GM19468 (cell line): ENCODE results near the gene HMX1.

Experiments used
- ATAC-seq: cut with Tn5 transposase; IDR thresholded peaks from one replicate; pipeline ENCODE4 v1.9.1; 2021; ENCODE audit warnings: mild to moderate bottlenecking, moderate library complexity, moderate number of reproducible peaks; ENCODE audit not compliant: unreplicated experiment; ENCODE audit errors: extremely low read depth

The HMX1 gene

DNA sequence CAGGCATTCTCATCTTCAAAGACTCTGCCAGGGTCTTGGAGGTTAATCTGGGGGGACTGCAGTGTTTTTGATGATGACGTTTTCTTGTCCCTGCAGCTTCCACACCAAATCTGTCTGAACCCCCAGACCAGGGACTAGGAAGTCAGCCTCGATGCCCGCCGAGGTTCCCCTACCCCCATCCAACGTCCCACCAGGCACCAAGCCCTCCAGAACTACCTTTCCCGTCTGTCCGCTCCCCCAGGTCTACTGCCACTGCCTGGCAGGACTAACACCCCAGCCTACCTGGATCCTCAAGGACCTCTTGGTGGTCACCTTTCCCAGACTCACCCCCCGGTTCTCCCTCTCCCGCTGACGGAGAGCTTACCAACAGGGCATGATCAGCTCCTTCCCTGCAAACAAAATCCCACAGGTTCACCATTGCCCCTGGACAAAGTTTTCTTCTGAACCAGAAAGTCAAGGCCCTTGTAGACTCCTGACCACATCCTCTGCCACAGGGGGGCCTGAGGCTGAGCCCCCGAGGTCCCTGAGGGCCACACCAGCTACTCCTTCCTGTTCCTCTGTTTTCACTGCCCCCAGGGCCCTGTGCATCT lies 40.9 kb downstream of the HMX1 start:
- ATAC-seq: no peak

DNA sequence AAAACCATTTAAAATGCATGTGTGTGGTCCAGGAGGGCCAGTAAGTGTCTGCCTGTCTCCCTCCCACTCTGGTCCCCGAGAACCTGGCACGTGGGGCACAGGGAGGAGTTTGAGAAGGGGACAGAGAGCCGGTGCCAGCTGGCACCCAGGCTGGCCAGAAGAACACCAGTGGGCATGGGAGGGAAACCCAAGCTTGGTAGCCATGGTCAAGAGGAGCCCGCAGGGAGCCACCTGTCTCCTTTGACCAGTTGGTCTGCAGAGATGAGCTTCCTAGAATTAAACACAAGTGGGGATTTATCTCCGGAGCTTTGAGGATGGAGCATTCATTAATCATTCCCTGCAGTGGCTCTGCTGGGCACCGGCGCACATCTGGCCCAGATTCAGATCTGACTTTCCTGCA lies 41.6 kb downstream of the HMX1 start:
- no peak for ATAC-seq

DNA sequence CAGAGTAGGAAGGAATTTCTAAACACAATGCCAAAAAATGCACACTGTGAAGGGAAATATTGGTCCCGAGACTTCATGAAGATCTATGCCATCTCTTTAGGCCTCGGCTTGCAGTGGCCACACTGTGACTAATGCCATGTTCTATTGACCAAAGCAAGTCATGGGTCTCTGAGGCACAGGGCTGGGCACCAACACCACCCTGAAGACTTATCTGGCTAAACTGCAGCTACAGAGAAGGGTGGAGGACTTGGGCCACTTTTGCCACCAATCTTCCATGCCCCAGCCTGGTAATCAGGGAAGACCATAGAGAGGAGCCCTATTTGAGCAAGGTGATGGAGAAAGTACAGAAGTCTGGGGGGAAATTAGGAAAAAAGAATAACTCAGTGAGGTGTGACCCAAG lies 42.1 kb downstream of the HMX1 start:
- no peak for ATAC-seq

DNA sequence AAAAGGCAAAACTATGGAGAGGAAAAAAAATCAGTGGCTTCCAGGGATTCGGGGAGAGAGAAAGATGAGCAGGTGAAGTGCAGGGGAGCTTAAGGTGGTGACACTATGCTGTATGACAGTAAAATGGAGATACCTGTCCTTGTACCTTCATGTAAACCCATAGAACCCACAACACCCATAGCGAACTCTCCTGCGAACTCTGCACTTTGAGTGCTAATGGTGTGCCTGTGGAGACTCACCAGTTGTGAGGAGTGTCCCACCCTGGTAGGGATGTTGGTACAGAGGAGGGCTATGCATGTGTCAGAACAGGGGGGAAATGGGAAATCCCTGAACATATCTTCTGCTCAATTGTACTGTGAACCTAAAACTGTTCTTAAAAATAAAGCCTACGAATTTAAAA lies 42.8 kb downstream of the HMX1 start:
- no peak for ATAC-seq

DNA sequence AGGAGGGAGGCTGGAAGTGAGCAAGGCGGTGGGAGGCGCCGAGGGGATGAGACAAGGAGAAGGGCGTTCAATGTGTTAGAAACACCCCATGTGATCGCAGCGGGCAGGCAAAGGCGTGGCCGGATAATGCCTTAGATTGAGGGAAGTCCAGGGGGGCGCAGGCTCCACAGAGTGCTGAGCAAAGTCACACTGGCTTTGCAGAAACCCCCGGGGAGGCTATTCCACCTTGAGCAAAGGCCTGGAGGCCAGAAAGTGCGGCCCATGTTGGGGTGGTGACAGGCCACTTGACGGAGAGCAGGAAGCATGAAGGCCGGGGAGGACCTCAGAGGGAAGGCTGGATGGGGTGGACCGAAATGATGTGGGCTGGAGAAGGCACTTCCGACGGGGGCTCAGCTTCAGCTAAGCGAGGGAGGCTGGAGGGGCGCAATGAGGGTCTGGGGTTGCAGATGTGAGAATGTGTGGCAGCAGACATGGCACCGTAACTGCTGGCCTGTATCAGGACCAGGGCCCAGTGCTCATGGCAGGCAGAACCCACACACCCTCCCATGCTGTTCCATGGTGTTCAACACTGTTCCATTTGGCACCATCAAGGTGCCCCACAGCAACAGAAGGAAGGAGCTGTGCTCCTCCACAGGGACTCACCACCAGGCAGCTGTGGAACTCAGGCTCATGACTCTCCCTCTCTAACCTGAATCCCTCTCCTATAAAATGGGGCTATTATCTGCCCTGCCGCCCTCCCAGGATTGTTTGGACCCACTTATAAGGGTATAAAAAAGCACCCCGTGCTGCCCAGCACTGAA lies 50.3 kb downstream of the HMX1 start:
- ATAC-seq: no peak

DNA sequence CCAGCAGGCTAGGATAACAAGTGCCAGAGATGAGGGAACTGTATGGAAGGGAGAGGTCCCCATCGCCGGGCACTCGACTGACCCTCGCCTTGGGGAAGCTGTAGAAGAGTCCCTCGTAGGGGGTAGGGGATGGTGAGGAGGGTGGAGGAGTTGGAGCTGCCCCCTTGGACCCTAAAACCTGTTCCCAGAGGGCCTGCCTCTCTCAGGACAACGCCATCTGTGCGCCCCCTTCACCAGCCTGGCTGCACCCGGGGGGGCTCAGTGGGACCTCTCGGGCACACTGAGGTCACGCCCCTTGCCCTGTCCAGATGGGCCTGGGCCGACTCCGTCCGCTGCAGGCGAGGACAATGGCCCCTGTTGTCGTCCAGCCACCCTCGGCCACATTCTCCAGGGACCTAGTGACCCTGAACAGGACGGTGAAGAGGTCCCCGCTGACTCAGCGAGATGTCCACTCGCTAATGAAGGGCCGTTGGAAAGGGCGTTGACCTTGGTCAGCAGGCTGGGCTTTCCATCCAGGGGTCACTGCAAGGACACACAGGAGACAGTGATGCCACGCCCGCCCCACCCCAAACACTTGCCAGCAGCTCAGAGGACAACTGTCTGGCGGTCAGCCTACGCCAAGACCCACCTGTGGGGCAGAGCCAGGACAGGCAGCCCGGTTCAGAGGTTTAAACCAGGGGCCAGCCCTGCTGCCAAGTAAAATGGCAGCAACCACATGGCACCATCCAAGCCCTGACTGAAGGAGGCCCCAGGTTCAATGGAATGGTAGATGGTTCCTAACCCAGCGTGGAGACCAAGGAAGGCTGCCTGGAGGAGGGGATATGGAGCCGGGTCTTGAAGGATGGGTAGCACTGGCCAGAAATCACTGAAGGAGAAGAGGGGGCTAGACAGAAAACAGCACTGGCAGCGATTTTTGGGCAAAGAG lies 51.2 kb downstream of the HMX1 start:
- ATAC-seq: no peak

DNA sequence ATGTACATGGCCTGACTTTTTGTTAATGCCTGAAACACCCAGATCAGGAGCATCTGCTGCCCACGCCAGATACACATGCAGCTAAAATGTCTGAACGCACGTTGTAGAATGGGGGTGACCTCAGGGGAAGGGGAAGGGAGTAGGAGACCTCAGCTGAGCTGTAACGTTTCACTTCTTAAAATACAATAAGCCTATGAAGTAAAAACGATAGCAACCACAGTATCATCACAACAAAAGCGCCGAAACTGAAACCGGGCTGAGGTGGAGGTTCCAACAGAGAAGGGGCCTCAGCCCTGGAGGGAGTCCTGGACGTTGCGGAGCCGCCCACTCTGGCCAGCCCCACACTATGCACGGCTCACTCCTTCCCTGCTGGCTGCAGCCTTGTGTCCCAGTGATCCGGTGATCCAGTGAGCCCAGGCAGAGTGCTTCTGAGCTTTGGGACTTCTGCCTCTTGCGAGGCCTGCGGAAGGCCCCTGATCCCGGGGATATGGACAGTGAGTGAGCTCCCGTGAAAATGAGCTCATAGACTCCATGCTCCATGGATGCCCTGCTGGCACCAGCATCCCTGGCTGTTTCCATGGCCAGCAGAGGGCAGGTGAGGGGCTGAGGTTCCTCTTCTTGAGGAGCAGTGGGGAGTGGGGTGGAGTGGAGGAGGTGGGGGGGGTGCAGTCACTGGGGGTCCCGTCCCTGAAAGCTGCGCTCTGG lies 52.0 kb downstream of the HMX1 start:
- ATAC-seq: no peak

DNA sequence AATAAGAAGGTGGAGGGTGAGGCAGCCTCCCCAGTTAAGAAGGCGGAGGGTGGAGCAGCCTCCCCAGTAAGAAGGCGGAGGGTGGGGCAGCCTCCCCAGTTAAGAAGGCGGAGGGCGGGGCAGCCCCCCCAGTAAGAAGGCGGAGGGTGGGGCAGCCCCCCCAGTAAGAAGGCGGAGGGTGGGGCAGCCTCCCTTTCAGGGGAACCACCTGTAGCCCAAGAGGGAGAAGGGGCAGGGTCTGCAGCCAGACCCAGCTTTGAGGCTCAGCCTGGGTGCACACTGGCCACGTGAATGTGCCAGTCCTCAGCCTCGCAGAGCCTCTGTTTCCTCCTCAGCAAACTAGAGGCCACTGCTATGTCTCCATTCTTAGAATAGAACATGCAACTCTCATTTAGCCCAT lies 52.6 kb downstream of the HMX1 start:
- no peak for ATAC-seq

DNA sequence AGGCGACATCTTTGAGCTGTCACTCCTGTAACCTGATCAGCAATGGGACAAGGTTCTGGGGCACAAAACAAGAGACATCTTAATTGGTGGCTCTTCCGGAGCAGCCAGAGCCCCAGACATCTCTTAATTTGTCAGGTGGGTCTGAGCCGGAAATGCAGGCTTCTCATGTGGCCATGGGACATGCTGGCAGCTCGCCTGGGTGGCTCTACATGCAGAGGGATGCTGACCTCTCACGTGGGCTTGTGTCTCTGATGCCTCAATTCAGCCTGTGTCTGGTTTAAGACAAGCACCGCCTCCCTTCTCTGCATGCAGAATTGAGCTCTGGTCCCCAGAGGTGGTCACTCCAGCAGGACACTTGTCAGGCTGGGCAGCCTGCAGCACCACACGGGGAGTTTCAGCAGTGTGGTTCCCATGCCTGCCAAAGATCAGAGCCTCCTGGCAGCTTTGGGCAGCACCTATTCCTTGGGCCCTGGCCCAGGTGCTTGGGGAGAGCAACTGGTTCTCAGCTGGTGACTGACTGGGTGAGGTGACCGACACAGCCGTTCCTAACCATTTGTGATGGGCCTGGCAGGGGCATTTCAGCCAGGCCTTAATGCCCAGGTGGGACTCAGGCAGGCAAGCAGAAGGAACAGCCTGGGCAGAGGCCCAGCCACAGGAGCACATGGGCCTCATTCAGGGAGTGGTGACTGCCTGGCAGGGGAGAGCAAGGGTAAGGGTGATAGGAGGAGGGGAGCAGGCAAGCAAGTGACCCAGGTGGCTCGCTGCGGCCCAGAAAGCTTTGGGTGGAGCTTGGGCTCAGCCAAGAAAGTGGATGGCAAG lies 53.4 kb downstream of the HMX1 start:
- no peak for ATAC-seq

DNA sequence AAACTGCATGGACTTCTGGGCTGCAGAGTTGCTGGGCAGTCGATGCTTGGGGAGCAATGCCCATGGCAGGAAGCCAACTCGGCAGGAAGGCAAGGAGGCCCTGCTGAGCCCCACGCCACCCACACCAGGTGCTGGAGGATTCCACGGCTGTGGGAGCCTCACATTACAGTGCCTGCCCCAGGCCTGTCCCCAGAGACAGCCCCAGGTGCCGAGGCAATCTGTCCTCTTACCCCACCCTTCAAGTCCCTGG lies 53.9 kb downstream of the HMX1 start:
- no peak for ATAC-seq

DNA sequence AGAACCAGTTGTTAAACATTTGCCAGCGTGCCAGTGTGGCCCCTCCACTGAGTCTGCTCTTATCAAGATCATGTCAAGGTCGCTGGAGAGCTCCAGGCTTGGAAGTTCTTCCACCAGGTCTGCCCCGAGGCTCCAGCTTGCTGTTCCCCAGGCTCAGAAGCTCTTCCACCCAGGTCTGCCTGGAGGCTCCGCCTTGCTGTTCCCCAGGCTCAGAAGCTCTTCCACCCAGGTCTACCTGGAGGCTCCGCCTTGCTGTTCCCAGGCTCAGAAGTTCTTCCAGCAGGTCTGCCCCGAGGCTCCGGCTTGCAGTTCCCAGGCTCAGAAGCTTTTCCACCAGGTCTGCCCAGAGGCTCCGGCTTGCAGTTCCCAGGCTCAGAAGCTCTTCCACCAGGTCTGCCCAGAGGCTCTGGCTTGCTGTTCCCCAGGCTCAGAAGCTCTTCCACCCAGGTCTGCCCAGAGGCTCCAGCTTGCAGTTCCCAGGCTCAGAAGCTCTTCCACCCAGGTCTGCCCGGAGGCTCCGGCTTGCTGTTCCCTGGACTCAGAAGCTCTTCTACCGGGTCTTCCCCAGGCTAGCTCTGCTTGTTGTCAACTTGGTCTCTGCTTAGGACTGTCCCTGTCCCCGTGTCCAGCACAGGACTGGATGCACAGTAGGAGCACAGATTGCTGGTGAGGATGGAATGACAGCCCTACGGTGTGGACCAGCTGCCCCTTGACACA lies 54.4 kb downstream of the HMX1 start:
- ATAC-seq: no peak
